Skeletal muscle tissue (tissue), 4 donors: ENCODE results near the gene GNB1L. TPM values are rescaled to one million over a fixed set of nuclear protein-coding genes. Genes with fewer than 3 reads are reported as not detected.
A peak's percentile ranks its signal among the peaks of the same experiment; 100 is the strongest.

Experiments
- H3K27ac ChIP-seq: one replicate; pipeline ENCODE4 v1.7.0; 2013; ENCODE audit warnings: mild to moderate bottlenecking, low read depth, low read length, inconsistent platforms
- H3K27me3 ChIP-seq, 3 donors: one replicate each; pipeline ENCODE4 v1.7.0; 2013; ENCODE audit warnings: low read length in 3 of 3; ENCODE audit not compliant: control insufficient read depth in 3 of 3, insufficient read depth in 3 of 3
- H3K36me3 ChIP-seq, 3 donors: one replicate each; pipeline ENCODE4 v1.7.0; 2013; ENCODE audit warnings: low read length in 3 of 3; ENCODE audit not compliant: control insufficient read depth in 3 of 3, insufficient read depth in 3 of 3
- H3K4me1 ChIP-seq, 3 donors: one replicate each; pipeline ENCODE4 v1.7.0; 2013; ENCODE audit warnings: low read length in 3 of 3, mild to moderate bottlenecking in 3 of 3; ENCODE audit not compliant: control insufficient read depth in 3 of 3, insufficient read depth in 3 of 3
- H3K4me3 ChIP-seq, 3 donors: one replicate each; pipeline ENCODE4 v1.7.0; 2013; ENCODE audit warnings: low read length in 3 of 3
- H3K9ac ChIP-seq, 3 donors: one replicate each; pipeline ENCODE4 v1.7.0; 2013; ENCODE audit warnings: low read length in 3 of 3, mild to moderate bottlenecking in 3 of 3, moderate library complexity in 2 of 3, low read depth in 1 of 3
- H3K9me3 ChIP-seq, 3 donors: one replicate each; pipeline ENCODE4 v1.7.0; 2013; ENCODE audit warnings: low read length in 3 of 3; ENCODE audit not compliant: control insufficient read depth in 3 of 3
- total RNA-seq: library from RNA; depleted of rRNA; stranded (reverse); fragments of >200 nt; gene quantifications from one replicate; pipeline ENCODE4 v1.2.3, GENCODE V29; 2014
- donor health status: Osteomylitis.

GNB1L gene
- total RNA-seq, 1 donor from 2014 or later, result 4.7 TPM

GRCh38 chr22:19808873-19809478 lies 45.7 kb downstream of the GNB1L start:
- H3K36me3 ChIP-seq, result peaks cover 0 to 4% (median 3%) of the 10 kb centered on the region in 3 donors
- no peaks in the 10 kb centered on the region for H3K27me3 ChIP-seq
- no peak overlapping the region for H3K4me3 ChIP-seq
- H3K9me3 ChIP-seq, result no peaks in the 10 kb centered on the region
- no peak overlapping the region for H3K9ac ChIP-seq
- H3K4me1 ChIP-seq, result peaks cover 1 to 8% (median 3%) of the 10 kb centered on the region in 3 donors
- no peak overlapping the region for H3K27ac ChIP-seq

DNA sequence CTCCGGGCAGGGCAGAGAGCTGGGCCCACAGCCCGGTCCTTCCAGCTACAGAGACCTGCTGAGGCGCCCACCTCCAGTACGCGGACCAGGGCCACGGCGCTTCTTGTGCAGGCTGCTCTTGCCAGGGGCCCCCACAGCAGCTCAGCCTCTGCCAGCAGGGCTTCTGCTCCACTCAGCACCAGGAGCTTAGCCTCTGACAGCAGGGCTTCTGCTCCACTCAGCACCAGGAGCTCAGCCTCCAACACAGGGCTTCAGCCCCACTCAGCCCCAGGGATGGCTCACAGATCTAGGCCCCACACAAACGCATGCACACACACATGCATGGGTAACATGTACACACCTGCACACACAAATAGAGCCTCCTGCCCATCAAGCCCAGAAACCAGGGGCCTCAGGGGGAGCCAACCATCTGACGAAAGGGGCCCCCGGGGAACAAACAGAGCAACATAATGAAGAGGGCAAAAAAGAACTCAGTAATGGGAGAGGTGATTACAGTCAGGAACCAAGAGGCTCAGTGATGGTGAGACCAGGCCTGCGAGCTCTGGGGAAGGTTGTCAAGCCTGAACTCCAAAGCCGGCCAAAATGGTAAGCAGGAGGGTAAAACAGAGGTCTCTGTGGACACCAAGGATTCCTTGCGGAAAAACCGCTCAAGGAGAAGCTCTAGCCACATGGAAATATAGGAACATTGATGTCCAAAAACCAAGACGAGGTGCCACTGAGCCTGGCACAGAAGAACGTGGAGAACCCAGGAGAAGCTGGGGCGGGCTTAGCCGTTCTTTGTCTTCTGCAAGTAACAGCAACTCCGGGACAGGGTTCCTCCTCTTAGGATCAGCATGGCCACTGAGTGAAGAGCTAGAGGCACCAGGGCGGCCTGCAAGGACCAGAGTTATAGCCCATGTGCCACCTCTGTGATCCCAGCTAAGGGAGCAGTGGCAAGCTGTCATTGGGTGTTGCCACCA lies 46.5 kb downstream of the GNB1L start:
- H3K9ac ChIP-seq, result no peak overlapping the region
- H3K4me1 ChIP-seq, result peaks cover 4 to 16% (median 10%) of the 10 kb centered on the region in 3 donors
- no peak overlapping the region for H3K4me3 ChIP-seq
- H3K27ac ChIP-seq, result no peak overlapping the region
- peaks cover 0 to 6% (median 3%) of the 10 kb centered on the region in 3 donors for H3K36me3 ChIP-seq
- no peaks in the 10 kb centered on the region for H3K27me3 ChIP-seq
- no peaks in the 10 kb centered on the region for H3K9me3 ChIP-seq

DNA sequence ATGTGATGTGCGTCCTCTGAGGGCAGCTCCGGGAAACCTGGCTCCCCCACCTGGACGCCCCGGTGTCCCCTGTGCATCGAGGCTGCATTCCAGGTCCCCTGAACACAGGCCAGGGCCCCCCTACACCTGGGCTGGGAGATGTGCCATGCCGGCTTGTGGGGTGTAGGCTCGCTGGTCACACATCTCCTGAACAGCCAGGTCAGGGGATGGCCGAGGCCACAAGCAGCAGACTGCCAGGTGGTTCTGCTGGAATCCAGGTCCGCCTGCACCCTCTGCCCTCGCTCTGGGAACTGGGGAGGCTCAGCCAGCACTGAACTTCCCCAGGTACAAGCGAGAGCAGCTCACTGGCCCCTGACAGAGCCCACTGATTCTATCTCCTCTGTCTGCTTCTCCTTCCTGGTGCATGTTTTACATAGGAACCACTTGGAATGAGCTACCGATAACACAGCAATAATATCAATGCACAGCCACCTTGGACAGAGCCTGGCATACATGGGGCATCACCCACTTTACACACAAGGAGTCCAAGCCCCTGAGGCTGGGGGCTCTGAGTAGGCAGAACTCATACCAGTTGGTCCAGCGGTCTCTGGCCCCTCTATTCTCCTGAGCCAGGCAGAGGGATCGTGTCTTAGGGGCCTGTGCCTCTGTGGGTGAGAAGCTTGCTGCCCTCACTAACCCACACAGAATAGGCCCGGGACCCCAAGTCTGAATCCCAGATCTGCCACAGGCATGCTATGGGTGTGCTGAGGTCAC lies 47.3 kb downstream of the GNB1L start:
- Histone ChIP-seq H3K27me3 (no peaks in the 10 kb centered on the region), H3K27ac (no peak overlapping the region), H3K9me3 (no peaks in the 10 kb centered on the region), H3K4me3 (no peak overlapping the region), H3K36me3 (peaks cover 0 to 5% (median 3%) of the 10 kb centered on the region in 3 donors), H3K4me1 (peaks cover 4 to 25% (median 15%) of the 10 kb centered on the region in 3 donors), H3K9ac (no peak overlapping the region)

GRCh38 chr22:19806213-19807160 lies 48.2 kb downstream of the GNB1L start:
- Histone ChIP-seq H3K4me3 (no peak overlapping the region), H3K9me3 (no peaks in the 10 kb centered on the region), H3K27me3 (no peaks in the 10 kb centered on the region), H3K9ac (no peak overlapping the region), H3K4me1 (peaks cover 4 to 25% (median 15%) of the 10 kb centered on the region in 3 donors), H3K36me3 (peaks cover 0 to 3% (median 2%) of the 10 kb centered on the region in 3 donors), H3K27ac (no peak overlapping the region)

GRCh38 chr22:19805821-19806212 lies 48.9 kb downstream of the GNB1L start:
- Histone ChIP-seq H3K9ac (no peak overlapping the region), H3K9me3 (no peaks in the 10 kb centered on the region), H3K27ac (no peak overlapping the region), H3K4me3 (no peak overlapping the region), H3K27me3 (no peaks in the 10 kb centered on the region), H3K4me1 (peaks cover 4 to 25% (median 16%) of the 10 kb centered on the region in 3 donors), H3K36me3 (peaks cover 0 to 3% (median 2%) of the 10 kb centered on the region in 3 donors)

DNA sequence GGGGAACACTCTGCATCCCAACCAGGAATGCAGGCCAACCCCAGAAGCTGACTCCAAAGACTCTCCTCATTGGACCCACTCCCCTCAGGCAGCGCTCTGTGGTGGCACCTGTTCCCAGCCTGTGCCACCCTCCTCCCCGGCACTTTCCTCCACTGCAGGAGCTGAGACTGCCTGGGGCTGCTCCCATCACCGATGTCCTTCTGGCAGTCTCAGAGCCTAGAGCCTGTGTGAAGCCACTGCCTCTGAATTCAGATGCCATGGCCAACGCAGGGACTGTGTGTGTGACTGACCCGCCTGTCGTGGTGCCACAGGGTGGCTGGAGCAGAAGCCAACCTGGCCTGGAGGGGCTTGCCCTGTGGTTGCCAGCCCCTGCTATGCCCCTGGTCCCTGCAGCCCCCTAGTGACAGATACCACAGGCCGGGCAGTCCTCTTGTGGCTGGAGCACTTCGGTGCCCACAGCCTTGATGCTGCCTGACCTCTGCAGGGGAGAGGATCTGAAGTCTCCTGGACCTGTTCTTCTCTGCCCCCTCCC lies 50.9 kb downstream of the GNB1L start:
- no peaks in the 10 kb centered on the region for H3K9me3 ChIP-seq
- peaks cover 17 to 45% (median 31%) of the 10 kb centered on the region in 3 donors for H3K4me1 ChIP-seq
- H3K27ac ChIP-seq, result no peak overlapping the region
- no peaks in the 10 kb centered on the region for H3K27me3 ChIP-seq
- peak overlapping the region in 1 of 3 donors; percentile 16 for H3K9ac ChIP-seq
- H3K36me3 ChIP-seq, result peaks cover 2 to 3% (median 3%) of the 10 kb centered on the region in 3 donors
- H3K4me3 ChIP-seq, result no peak overlapping the region

GRCh38 chr22:19802894-19803735 lies 51.6 kb downstream of the GNB1L start:
- Histone ChIP-seq H3K27ac (no peak overlapping the region), H3K9me3 (no peaks in the 10 kb centered on the region), H3K9ac (no peak overlapping the region), H3K4me1 (peaks cover 19 to 52% (median 36%) of the 10 kb centered on the region in 3 donors), H3K27me3 (no peaks in the 10 kb centered on the region), H3K4me3 (no peak overlapping the region), H3K36me3 (peaks cover 2 to 3% (median 3%) of the 10 kb centered on the region in 3 donors)

- H3K27me3 ChIP-seq, result no peaks in the 10 kb centered on the region
- no peak overlapping the region for H3K27ac ChIP-seq
- peaks cover 19 to 57% (median 36%) of the 10 kb centered on the region in 3 donors for H3K4me1 ChIP-seq
- no peak overlapping the region for H3K9ac ChIP-seq
- H3K9me3 ChIP-seq, result no peaks in the 10 kb centered on the region
- peaks cover 2 to 3% (median 3%) of the 10 kb centered on the region in 3 donors for H3K36me3 ChIP-seq
- no peak overlapping the region for H3K4me3 ChIP-seq
These were observed 52.4 kb downstream of the GNB1L start for GRCh38 chr22:19802001-19802893.
